Activated CD8-positive, alpha-beta T cell treated with anti-CD3 and anti-CD28 coated beads, Interleukin-2, amount 10 ng/mL, durations not matched to agents 7 days and 5 days (primary cell): ENCODE measurements around the gene NOL4L. TPM values are rescaled to one million over a fixed set of nuclear protein-coding genes. Genes with fewer than 3 reads are reported as not detected.
"Not testable (repeated sequence)": the region's sequence is repeated elsewhere in the genome, so short reads cannot be mapped to it uniquely, and the experiment has no call there.

ENCODE experiments used
- ATAC-seq: fragments of 150-1000 bp; cut with Tn5 transposase; one replicate; pipeline ENCODE4 v1.10.0; 2021; ENCODE audit warnings: moderate library complexity
- CTCF ChIA-PET: fragments of 350-600 bp; sonication (Branson Sonifier 250); formaldehyde crosslinking; loops from one replicate; lab custom pipeline; 2021; ENCODE audit warnings: antibody characterized with exemption; lab: Charles Lee
- POLR2A ChIA-PET: fragments of 350-600 bp; sonication (Branson Sonifier 250); formaldehyde crosslinking; loops from one replicate; lab custom pipeline; 2021; ENCODE audit warnings: antibody characterized with exemption; lab: Charles Lee
- DNase-seq: peaks from one replicate; pipeline ENCODE4 v3.0.0-alpha.2; 2020
- H3K27ac Mint-ChIP-seq: one replicate; pipeline ENCODE4 v1.8.0; 2021; ENCODE audit warnings: mild to moderate bottlenecking, mixed read lengths
- H3K27me3 Mint-ChIP-seq: one replicate; pipeline ENCODE4 v1.8.0; 2021; ENCODE audit warnings: low read depth, mixed read lengths
- H3K36me3 Mint-ChIP-seq: one replicate; pipeline ENCODE4 v1.8.0; 2021; ENCODE audit warnings: low read depth, mixed read lengths
- H3K4me1 Mint-ChIP-seq: one replicate; pipeline ENCODE4 v1.8.0; 2021; ENCODE audit warnings: low read depth, mixed read lengths
- H3K4me3 Mint-ChIP-seq: one replicate; pipeline ENCODE4 v1.8.0; 2021; ENCODE audit warnings: mild to moderate bottlenecking, mixed read lengths
- H3K9me3 Mint-ChIP-seq: one replicate; pipeline ENCODE4 v1.8.0; 2022; ENCODE audit warnings: mixed read lengths; ENCODE audit not compliant: insufficient read depth
- total RNA-seq, 2 experiments: library from RNA; stranded (reverse); gene quantifications; one replicate each; pipeline ENCODE4 v1.2.3, GENCODE V29; 2021

Gene NOL4L
- total RNA-seq, 2 experiments from 2014 or later = 22.2 to 24.5 TPM

DNA sequence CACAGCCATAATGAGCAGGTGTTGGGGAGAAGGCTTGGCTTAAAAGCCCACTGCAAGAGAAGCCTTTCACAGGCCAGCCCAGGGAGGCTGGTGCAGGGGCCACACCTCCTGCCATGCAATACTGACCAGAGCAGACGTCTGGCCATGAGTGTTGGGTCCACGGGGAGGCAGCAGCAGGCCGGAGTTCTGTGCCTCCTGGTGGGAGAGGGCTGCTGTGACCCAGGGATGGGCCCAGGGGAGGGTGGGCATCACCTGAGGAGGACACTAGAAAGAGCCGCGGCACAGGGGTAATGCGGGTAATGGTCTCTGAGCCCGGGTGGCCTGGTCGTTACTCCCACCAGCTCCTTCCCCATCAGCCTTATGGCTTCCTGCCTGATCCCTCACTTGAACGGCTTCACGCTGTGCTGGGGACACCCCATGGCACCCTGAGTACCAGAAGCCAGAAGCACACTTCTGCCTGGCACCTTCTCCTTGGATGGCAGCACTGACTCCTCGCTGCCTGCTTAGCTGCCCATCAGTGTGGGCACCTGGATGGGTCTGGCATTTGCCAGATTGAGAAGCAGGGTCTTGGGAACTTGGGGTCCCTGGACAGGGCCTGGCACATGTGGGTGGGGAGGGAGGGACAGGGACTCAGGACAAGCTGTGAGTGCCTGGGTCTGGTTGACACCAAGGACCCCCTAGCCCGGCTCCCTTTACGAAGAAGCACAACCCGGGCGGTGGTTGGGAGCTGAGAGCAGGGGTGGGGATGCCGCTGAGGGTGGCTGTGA lies 118.2 kb downstream of the NOL4L start:
- peaks cover 2% of the 10 kb centered on the region for H3K36me3 Mint-ChIP-seq
- H3K4me3 Mint-ChIP-seq = no peak overlapping the region
- H3K27ac Mint-ChIP-seq = no peak overlapping the region
- POLR2A ChIA-PET = no interaction called here
- no peaks in the 10 kb centered on the region for H3K27me3 Mint-ChIP-seq
- ATAC-seq (no peak), DNase-seq (no peak)
- H3K4me1 Mint-ChIP-seq = no peaks in the 10 kb centered on the region
- CTCF ChIA-PET = no interaction called here
- no peaks in the 10 kb centered on the region for H3K9me3 Mint-ChIP-seq

- DNase-seq, POLR2A ChIA-PET, H3K4me1 Mint-ChIP-seq, H3K4me3 Mint-ChIP-seq, H3K27me3 Mint-ChIP-seq, H3K36me3 Mint-ChIP-seq, ATAC-seq, H3K27ac Mint-ChIP-seq, H3K9me3 Mint-ChIP-seq: not testable (repeated sequence)
- CTCF ChIA-PET = interaction anchor here (0.7 kb wide), 1 partner anchor 28 kb away, joined by 3 read pairs; no protein-coding TSS in a partner anchor
Observed at GRCh38 chr20:32465901-32466675, 119.0 kb downstream of the NOL4L start.

GRCh38 chr20:32465092-32465900 lies 119.8 kb downstream of the NOL4L start:
- Mint-ChIP-seq H3K27me3 (no peaks in the 10 kb centered on the region), H3K36me3 (no peaks in the 10 kb centered on the region), H3K4me1 (no peaks in the 10 kb centered on the region), H3K27ac (no peak overlapping the region), H3K4me3 (no peak overlapping the region), H3K9me3 (no peaks in the 10 kb centered on the region)
- ATAC-seq (no peak), DNase-seq (no peak)
- POLR2A ChIA-PET = no interaction called here
- CTCF ChIA-PET = no interaction called here

DNA sequence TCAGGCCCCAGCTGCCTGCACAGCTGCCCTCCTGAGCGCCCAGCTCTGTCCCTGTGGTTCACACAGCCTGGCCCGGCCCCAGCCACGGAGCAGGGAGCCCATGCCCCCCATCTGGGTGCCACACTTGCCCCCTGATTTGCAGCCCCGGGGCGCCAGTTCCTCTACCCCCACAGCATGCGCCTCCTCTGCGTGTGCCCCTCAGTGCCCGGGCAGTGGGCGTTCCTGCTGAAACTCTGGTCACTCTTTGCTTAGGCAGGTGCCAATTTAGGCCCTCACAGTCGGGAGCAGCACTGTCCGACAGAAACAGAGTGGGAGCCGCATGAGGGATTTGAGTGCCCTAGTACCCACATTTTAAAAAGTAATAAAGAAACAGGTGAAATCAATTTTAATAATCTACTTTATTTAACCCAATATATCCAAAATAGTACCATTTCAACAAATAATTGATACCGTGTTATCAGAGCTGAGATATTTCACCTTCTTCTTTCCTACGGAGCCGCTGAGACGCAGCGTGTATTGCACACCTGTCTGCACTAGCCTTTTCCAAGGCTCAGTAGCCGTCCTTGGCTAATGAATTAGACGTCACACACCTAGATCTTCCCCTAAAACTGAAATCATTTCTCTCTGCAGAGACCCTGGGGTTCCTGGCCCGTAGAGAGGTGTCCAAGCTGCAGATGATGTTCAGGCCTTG lies 120.6 kb downstream of the NOL4L start:
- H3K36me3 Mint-ChIP-seq = no peaks in the 10 kb centered on the region
- POLR2A ChIA-PET = no interaction called here

DNA sequence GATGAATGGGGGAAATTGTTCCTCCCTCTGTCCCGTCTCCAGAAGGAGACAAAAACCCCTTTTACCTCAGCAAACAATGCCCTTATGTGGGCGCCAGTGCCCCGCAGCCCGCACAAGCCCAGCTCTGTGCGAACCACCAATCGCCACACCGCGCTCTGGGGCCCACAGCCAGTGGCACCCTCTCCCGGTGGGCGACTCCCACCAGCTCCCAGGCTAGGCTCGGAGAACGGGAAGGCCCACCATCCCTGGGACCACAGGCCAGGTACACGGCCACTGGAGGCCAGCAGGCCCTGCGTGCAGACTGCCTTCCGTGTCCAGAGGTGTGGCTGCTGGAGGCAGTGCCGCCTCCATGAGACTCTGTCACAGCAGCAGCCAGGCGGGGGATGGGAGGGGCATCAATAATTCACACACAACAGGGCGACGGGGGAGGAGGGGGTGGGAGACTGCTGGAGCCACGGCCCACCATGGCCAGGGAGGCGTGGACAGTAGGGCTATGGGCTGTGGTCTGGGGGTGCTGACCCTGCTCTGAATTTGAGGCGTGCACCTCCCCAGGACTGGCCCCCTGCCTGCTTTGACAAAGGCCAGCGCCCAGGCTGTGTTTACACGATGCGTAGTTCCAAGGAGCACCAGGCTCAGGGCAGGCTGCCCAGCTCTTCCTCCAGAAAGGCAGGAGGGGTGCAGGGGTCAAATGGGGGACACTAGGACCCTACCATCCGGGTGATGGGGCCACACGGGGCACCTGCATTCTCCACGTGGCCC lies 121.3 kb downstream of the NOL4L start:
- Mint-ChIP-seq H3K27me3 (no peaks in the 10 kb centered on the region), H3K27ac (no peak overlapping the region), H3K9me3 (no peaks in the 10 kb centered on the region), H3K4me3 (no peak overlapping the region), H3K36me3 (no peaks in the 10 kb centered on the region), H3K4me1 (no peaks in the 10 kb centered on the region)
- DNase-seq (no peak), ATAC-seq (no peak)
- ChIA-PET CTCF (no interaction called here), POLR2A (no interaction called here)

More for the DNA sequence above, 120.6 kb downstream of the NOL4L start:
- DNase-seq (no peak), ATAC-seq (no peak)
- H3K9me3 Mint-ChIP-seq = no peaks in the 10 kb centered on the region
- H3K4me1 Mint-ChIP-seq = no peaks in the 10 kb centered on the region
- H3K27ac Mint-ChIP-seq = no peak overlapping the region
- H3K4me3 Mint-ChIP-seq = no peak overlapping the region
- CTCF ChIA-PET = no interaction called here
- H3K27me3 Mint-ChIP-seq = no peaks in the 10 kb centered on the region

GRCh38 chr20:32462900-32463641 lies 122.1 kb downstream of the NOL4L start:
- Mint-ChIP-seq H3K27me3 (no peaks in the 10 kb centered on the region), H3K4me1 (no peaks in the 10 kb centered on the region)
- CTCF ChIA-PET = no interaction called here

DNA sequence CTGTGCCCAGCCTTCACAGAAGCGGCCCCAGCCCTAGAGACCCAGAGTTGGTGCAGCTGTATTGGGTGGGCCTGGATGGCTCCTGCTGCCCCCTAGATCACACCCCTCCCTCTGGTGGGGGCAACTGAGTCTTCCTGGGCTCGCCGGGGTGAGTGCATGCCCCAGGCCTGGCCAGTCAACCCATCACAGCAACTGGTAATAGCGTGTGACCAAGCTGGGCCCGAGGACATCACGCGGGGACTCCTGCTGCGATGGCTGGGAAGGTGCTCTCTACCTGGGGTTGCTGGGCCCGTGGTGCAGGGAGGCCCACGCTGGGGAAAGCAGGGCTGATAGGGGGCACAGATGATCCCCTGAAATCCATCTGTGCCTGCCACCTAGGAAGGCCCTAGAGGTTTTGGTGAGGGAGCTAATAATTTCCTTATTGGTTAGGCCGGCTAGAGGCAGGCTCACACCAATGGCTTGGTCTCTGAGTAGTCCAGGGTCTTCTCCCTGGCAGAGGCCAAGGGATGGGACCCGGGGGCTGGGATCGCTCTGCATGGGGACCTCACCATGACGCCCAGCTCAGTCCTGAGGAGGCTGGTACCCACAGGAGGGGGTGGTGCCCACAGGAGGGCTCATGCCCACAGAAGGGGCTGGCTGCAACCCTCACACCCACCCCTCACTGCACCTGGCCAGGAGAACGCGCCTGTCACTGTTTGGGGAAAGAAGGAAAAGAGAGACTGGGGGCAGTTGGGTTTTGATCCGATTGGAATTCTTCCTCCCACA lies 123.1 kb downstream of the NOL4L start:
- Mint-ChIP-seq H3K9me3 (no peaks in the 10 kb centered on the region), H3K36me3 (no peaks in the 10 kb centered on the region), H3K4me3 (no peak overlapping the region), H3K27me3 (no peaks in the 10 kb centered on the region), H3K27ac (no peak overlapping the region), H3K4me1 (no peaks in the 10 kb centered on the region)
- POLR2A ChIA-PET = no interaction called here
- no peak for ATAC-seq
- no peak for DNase-seq
- CTCF ChIA-PET = no interaction called here

More at GRCh38 chr20:32462900-32463641, 122.1 kb downstream of the NOL4L start:
- Mint-ChIP-seq H3K27ac (no peak overlapping the region), H3K4me3 (no peak overlapping the region), H3K36me3 (no peaks in the 10 kb centered on the region), H3K9me3 (no peaks in the 10 kb centered on the region)
- POLR2A ChIA-PET = no interaction called here
- ATAC-seq = no peak
- no peak for DNase-seq

GRCh38 chr20:32460683-32461320 lies 124.3 kb downstream of the NOL4L start:
- Mint-ChIP-seq H3K4me3 (no peak overlapping the region), H3K36me3 (no peaks in the 10 kb centered on the region), H3K27me3 (no peaks in the 10 kb centered on the region), H3K9me3 (no peaks in the 10 kb centered on the region), H3K27ac (no peak overlapping the region), H3K4me1 (no peaks in the 10 kb centered on the region)
- DNase-seq (no peak), ATAC-seq (no peak)
- ChIA-PET POLR2A (no interaction called here), CTCF (no interaction called here)

- ChIA-PET CTCF (no interaction called here), POLR2A (no interaction called here)
- Mint-ChIP-seq H3K4me1 (no peaks in the 10 kb centered on the region), H3K9me3 (no peaks in the 10 kb centered on the region), H3K27me3 (no peaks in the 10 kb centered on the region), H3K36me3 (no peaks in the 10 kb centered on the region), H3K4me3 (no peak overlapping the region), H3K27ac (no peak overlapping the region)
- DNase-seq (no peak), ATAC-seq (no peak)
Observed at GRCh38 chr20:32460231-32460630, 124.9 kb downstream of the NOL4L start.

- Mint-ChIP-seq H3K9me3 (no peaks in the 10 kb centered on the region), H3K27ac (no peak overlapping the region), H3K4me1 (no peaks in the 10 kb centered on the region), H3K36me3 (no peaks in the 10 kb centered on the region), H3K4me3 (no peak overlapping the region), H3K27me3 (no peaks in the 10 kb centered on the region)
- ChIA-PET POLR2A (no interaction called here), CTCF (no interaction called here)
- DNase-seq (no peak), ATAC-seq (no peak)
Observed at GRCh38 chr20:32458837-32459220, 126.3 kb downstream of the NOL4L start.
